ENCODE measurements around the gene ZMPSTE24. TPM values are rescaled to one million over a fixed set of nuclear protein-coding genes. Genes with fewer than 3 reads are reported as not detected.

The ZMPSTE24 gene
- total and polyA plus RNA-seq, 10 of the 15 experiments (the other 5 are each of a cell fraction or from before 2014, with no cell fraction given) = 21.5 to 84.4 (median 43.6) TPM

- TF ChIP-seq ZBTB4 (CRISPR knock-in tag; IDR thresholded peaks at IDR 0.05) (no peak), ZSCAN29 (IDR thresholded peaks at IDR 0.05) (no peak), IRF3 (IDR thresholded peaks at IDR 0.05) (no peak), BRCA1 (IDR thresholded peaks at IDR 0.05; ENCODE audit: low read depth, low read length) (no peak), PAX8 (IDR thresholded peaks at IDR 0.05) (no peak), TARDBP (IDR thresholded peaks at IDR 0.05; ENCODE audit: borderline replicate concordance) (no peak), HCFC1 (IDR thresholded peaks at IDR 0.05; ENCODE audit: low read length) (no peak)
These were observed 5.4 kb upstream of the ZMPSTE24 start (continued) for GRCh38 chr1:40252601-40253000.

GRCh38 chr1:40255231-40255630, 2.8 kb upstream of the ZMPSTE24 start:
- Histone ChIP-seq H3K9ac (ENCODE audit: control insufficient read depth, insufficient read depth, low read length) (no peak overlapping the region), H3K4me3 (no peak overlapping the region), H3K27ac (ENCODE audit: control insufficient read depth, insufficient read depth) (no peak overlapping the region), H3K4me1 (ENCODE audit: control insufficient read depth, insufficient read depth, low read length) (peaks cover 8% of the 10 kb centered on the region; the same call in 1 of the 2 replicates), H3K79me2 (ENCODE audit: control insufficient read depth, insufficient read depth, low read length) (peaks cover 33% of the 10 kb centered on the region), H3K36me3 (ENCODE audit: control insufficient read depth in 2 of 2, insufficient read depth in 2 of 2, low read length in 1 of 2) (no peaks in the 10 kb centered on the region), H4K20me1 (ENCODE audit: control insufficient read depth, insufficient read depth) (no peaks in the 10 kb centered on the region), H3K4me2 (ENCODE audit: control insufficient read depth, insufficient read depth) (no peak overlapping the region), H3K9me3 (replicated peaks; ENCODE audit: control insufficient read depth, insufficient read depth, low read length) (no peaks in the 10 kb centered on the region), H2AFZ (ENCODE audit: control insufficient read depth, low read depth, low read length) (no peak overlapping the region), H3K27me3 (replicated peaks in 1 of 2; ENCODE audit: control insufficient read depth in 2 of 2, insufficient read depth in 2 of 2, low read length in 1 of 2) (no peaks in the 10 kb centered on the region)
- POLR2A ChIA-PET = interaction anchor here (0.6 to 1.1 kb wide), 3 partner anchors 13 to 59 kb away, joined by 3 to 4 read pairs (median 3); no protein-coding TSS in a partner anchor
- BruUV-seq (replicated peaks) = no TSS peak
- intact Hi-C loops (cut with micrococcal nuclease; ENCODE audit: unreplicated experiment) (loop anchor here (10.0 kb wide), 1 partner anchor 150 kb away; no protein-coding TSS in a partner anchor), in situ Hi-C loops (cut with MboI) (no loop called here)
- RAD21 ChIA-PET (ENCODE audit: unreplicated experiment) = no interaction called here
- DNase-seq (ENCODE audit: low read depth, low spot score) (no peak), FAIRE-seq (no peak), ATAC-seq (no peak)
- SMC1A ChIA-PET (ENCODE audit: uncharacterized antibody, unreplicated experiment) = interaction anchor here (1.5 to 2.6 kb wide), 4 partner anchors 13 to 149 kb away, joined by 5 to 9 read pairs (median 6); no protein-coding TSS in a partner anchor
- CTCF ChIA-PET = interaction anchor here (1.0 to 3.8 kb wide), 5 partner anchors 14 to 109 kb away, joined by 3 to 21 read pairs (median 7); no protein-coding TSS in a partner anchor
- TF ChIP-seq CTCF (IDR thresholded peaks at IDR 0.05 in 2 of 3, conservative IDR thresholded peaks at IDR 0.05 in 1 of 3; ENCODE audit: control insufficient read depth in 2 of 3, extremely low read depth in 1 of 3, insufficient read depth in 1 of 3, low read depth in 3 of 3, low read length in 3 of 3) (no peak), LARP7 (IDR thresholded peaks at IDR 0.05) (no peak), STAT3 (IDR thresholded peaks at IDR 0.05; ENCODE audit: low read depth, low read length) (no peak), TBL1XR1 (IDR thresholded peaks at IDR 0.05; ENCODE audit: low read depth, low read length) (no peak), E2F8 (IDR thresholded peaks at IDR 0.05; ENCODE audit: low read depth, partially characterized antibody) (no peak)
